ENCODE results near the gene MAD1L1.
A peak's percentile ranks its signal among the peaks of the same experiment; 100 is the strongest.

MAD1L1 gene

GRCh38 chr7:2003931-2004812 lies 228.6 kb downstream of the MAD1L1 start:
- Histone ChIP-seq H3K4me3 (ENCODE audit: low read depth, low read length) (no peak overlapping the region), H3K27me3 (no peaks in the 10 kb centered on the region), H3K4me1 (peaks cover 24% of the 10 kb centered on the region), H3K9me3 (no peaks in the 10 kb centered on the region), H3K36me3 (peaks cover 2% of the 10 kb centered on the region; the same call in 1 of the 2 replicates)
- no peak for TF ChIP-seq CTCF (IDR thresholded peaks at IDR 0.05; ENCODE audit: low read depth, low read length)
- peak; percentile 7 for DNase-seq

- H3K4me3 ChIP-seq (ENCODE audit: low read depth, low read length), result no peak overlapping the region
- no peaks in the 10 kb centered on the region for H3K9me3 ChIP-seq
- no peak for DNase-seq
- H3K36me3 ChIP-seq, result peaks cover 2% of the 10 kb centered on the region; the same call in 1 of the 2 replicates
- no peak for TF ChIP-seq CTCF (IDR thresholded peaks at IDR 0.05; ENCODE audit: low read depth, low read length)
- H3K4me1 ChIP-seq, result peaks cover 24% of the 10 kb centered on the region
- H3K27me3 ChIP-seq, result no peaks in the 10 kb centered on the region
Observed at GRCh38 chr7:2003451-2003930, 229.3 kb downstream of the MAD1L1 start.

GRCh38 chr7:2002561-2003450 lies 229.9 kb downstream of the MAD1L1 start:
- Histone ChIP-seq H3K9me3 (no peaks in the 10 kb centered on the region), H3K36me3 (peaks cover 2% of the 10 kb centered on the region; the same call in 1 of the 2 replicates), H3K27me3 (no peaks in the 10 kb centered on the region), H3K4me3 (ENCODE audit: low read depth, low read length) (no peak overlapping the region), H3K4me1 (peaks cover 20% of the 10 kb centered on the region)
- no peak for TF ChIP-seq CTCF (IDR thresholded peaks at IDR 0.05; ENCODE audit: low read depth, low read length)
- peak; percentile 10 for DNase-seq

- Histone ChIP-seq H3K9me3 (no peaks in the 10 kb centered on the region), H3K4me3 (ENCODE audit: low read depth, low read length) (no peak overlapping the region), H3K27me3 (no peaks in the 10 kb centered on the region), H3K4me1 (peaks cover 20% of the 10 kb centered on the region), H3K36me3 (peaks cover 2% of the 10 kb centered on the region; the same call in 1 of the 2 replicates)
- TF ChIP-seq CTCF (IDR thresholded peaks at IDR 0.05; ENCODE audit: low read depth, low read length), result no peak
- DNase-seq, result peak; percentile 82
Observed at GRCh38 chr7:2001601-2002442, 230.9 kb downstream of the MAD1L1 start.

GRCh38 chr7:2000746-2001321 lies 231.9 kb downstream of the MAD1L1 start:
- Histone ChIP-seq H3K36me3 (peaks cover 2% of the 10 kb centered on the region; the same call in 1 of the 2 replicates), H3K9me3 (no peaks in the 10 kb centered on the region), H3K4me3 (ENCODE audit: low read depth, low read length) (no peak overlapping the region), H3K27me3 (no peaks in the 10 kb centered on the region), H3K4me1 (peaks cover 20% of the 10 kb centered on the region)
- no peak for TF ChIP-seq CTCF (IDR thresholded peaks at IDR 0.05; ENCODE audit: low read depth, low read length)
- peak; percentile 56 for DNase-seq

Measured in BE2C (cell line).